ENCODE data around the gene DNAJC19. TPM values are rescaled to one million over a fixed set of nuclear protein-coding genes. Genes with fewer than 3 reads are reported as not detected.
A peak's percentile ranks its signal among the peaks of the same experiment; 100 is the strongest.

Gene DNAJC19
- total RNA-seq (2014; rRNA removed; shearing (Covaris generic)) (29.8 and 58.6 TPM in 2 replicates), total RNA-seq (2022) (59.7 and 64.3 TPM in 2 replicates), Bru-seq, nascent RNA (percentile 81 among the genes with signal in this experiment), BruChase-seq, experiment 1, labeled RNA remaining after a 6-hour chase (percentile 84 among the genes with signal in this experiment), BruChase-seq, experiment 2, labeled RNA remaining after a 2-hour chase (percentile 78 among the genes with signal in this experiment)
- long read RNA-seq, transcript DNAJC19-201 (6 exons, 1,454 nt): major isoform, 71 of 93 reads
- long read RNA-seq, partial matches to known transcripts: 2 of 93 reads
- long read RNA-seq, other reads (novel, unspliced or antisense): 11 of 93 reads

DNA sequence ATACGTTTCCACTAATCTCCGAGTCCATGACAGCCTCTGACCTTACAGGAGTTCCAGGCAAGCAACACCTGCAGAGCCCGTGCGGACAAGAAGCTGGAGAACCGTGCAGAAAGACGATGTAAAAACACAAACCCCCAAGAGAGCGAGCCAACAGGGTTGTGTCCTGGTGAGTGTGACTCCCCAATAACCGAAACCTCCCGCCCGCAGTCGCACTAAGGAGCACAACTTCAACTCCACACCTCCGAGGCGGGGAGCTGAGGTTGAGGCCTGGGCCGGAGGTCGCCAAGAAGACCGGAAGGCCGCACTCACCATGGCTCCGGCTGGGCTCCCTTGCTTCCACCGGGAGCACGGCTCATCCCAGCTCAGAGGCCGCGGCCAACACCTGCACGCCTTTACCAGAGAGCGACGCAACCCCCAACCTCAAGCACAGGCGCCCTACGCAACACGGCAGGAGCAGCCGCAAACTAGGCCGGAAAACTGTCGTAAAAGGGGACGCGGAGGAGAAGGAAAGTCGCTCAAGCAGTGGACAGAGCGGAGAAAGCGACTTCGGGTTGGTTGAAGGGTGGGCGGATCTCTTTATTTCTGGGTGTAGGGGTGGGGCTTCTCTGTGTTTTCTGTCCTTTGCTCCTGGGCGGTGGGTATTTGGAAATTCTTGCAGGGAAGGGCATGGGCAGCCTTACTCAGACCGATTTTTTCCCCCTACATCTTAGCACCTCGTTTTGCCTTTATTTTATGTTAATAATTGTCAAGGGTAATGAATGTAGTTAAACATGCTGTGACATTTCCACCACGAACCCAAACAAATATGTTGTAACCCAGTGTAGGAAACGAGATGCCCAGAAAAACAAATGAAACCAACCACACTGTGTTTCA lies at the start of gene DNAJC19:
DNAJC19 (minus strand) TSS at position 446 of the 873 bp plus-strand sequence; CDS start at position 312, 134 bp downstream.
- intact Hi-C loops (cut with micrococcal nuclease; ENCODE audit: unreplicated experiment): loop anchor here (1.0 to 5.0 kb wide), 2 partner anchors 77 to 387 kb away; partner anchors contain the start of genes FXR1 and TTC14
- H3K36me3 ChIP-seq (ENCODE audit: insufficient read depth, low read length): peaks cover 30% of the 10 kb centered on the region; the same call in 1 of the 2 replicates
- H4K20me1 ChIP-seq (ENCODE audit: insufficient read depth, low read length): no peaks in the 10 kb centered on the region
- POLR2A ChIA-PET: interaction anchor here (0.5 to 1.6 kb wide), 10 partner anchors 10 to 712 kb away, joined by 3 to 11 read pairs (median 6); partner anchors contain the start of gene FXR1
- peaks cover 15% of the 10 kb centered on the region for H3K79me2 ChIP-seq (ENCODE audit: insufficient read depth, low read depth, low read length)
- H3K9me3 ChIP-seq (ENCODE audit: low read length): no peaks in the 10 kb centered on the region
- peak within 1 kb of the TSS; percentile 34 for H3K27ac ChIP-seq (ENCODE audit: low read depth, low read length, poor library complexity, severe bottlenecking)
- TF ChIP-seq, protein P1, sequence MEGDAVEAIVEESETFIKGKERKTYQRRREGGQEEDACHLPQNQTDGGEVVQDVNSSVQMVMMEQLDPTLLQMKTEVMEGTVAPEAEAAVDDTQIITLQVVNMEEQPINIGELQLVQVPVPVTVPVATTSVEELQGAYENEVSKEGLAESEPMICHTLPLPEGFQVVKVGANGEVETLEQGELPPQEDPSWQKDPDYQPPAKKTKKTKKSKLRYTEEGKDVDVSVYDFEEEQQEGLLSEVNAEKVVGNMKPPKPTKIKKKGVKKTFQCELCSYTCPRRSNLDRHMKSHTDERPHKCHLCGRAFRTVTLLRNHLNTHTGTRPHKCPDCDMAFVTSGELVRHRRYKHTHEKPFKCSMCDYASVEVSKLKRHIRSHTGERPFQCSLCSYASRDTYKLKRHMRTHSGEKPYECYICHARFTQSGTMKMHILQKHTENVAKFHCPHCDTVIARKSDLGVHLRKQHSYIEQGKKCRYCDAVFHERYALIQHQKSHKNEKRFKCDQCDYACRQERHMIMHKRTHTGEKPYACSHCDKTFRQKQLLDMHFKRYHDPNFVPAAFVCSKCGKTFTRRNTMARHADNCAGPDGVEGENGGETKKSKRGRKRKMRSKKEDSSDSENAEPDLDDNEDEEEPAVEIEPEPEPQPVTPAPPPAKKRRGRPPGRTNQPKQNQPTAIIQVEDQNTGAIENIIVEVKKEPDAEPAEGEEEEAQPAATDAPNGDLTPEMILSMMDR (conservative IDR thresholded peaks at IDR 0.05; ENCODE audit: low read length): no peak
- no peak for TF ChIP-seq EZH2phosphoT487 (IDR thresholded peaks at IDR 0.05; ENCODE audit: borderline replicate concordance, low read depth, low read length)
- peaks cover 10% of the 10 kb centered on the region for H3K4me1 ChIP-seq (ENCODE audit: insufficient read depth, low read length, poor library complexity, severe bottlenecking)
- peak within 1 kb of the TSS; percentile 76 for H3K4me3 ChIP-seq (ENCODE audit: low read depth, low read length, poor library complexity, severe bottlenecking)
- no peaks in the 10 kb centered on the region for H3K9me2 ChIP-seq (ENCODE audit: insufficient read depth, low read length)
- peak within 1 kb of the TSS; percentile 83 for H3K4me2 ChIP-seq (ENCODE audit: low read length)
- peak within 1 kb of the TSS; percentile 82 for H2AFZ ChIP-seq (ENCODE audit: low read length)
- DNase-seq (ENCODE audit: low spot score): peak; percentile 96
- CTCF ChIA-PET (ENCODE audit: unreplicated experiment): interaction anchor here (0.9 kb wide), 1 partner anchor 77 kb away, joined by 3 read pairs; the partner anchor contains the start of gene FXR1
- TSS peak; percentile 68 for BruUV-seq (replicated peaks)

DNA sequence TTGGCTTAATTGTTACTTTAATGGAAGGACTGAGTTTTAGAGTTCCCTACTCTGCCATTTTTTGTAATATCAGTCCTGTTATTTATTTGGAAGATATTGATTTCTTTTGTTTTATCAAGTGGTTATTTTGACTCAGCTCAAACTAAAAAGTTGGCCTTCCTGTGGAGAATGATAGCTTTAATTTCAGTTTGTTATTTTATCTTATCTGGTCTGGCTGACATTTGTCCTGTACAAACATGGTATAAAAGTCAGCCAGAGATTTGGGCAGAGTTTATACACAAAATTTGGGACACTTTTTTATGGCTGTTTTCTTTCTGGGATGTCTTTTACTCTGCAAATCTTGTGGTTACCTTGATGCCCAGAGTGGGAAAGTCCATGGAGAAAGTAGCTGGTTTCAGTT lies 41.4 kb upstream of the DNAJC19 start:
- H3K36me3 ChIP-seq (ENCODE audit: insufficient read depth, low read length): no peaks in the 10 kb centered on the region
- no peak for DNase-seq (ENCODE audit: low spot score)
- H3K27ac ChIP-seq (ENCODE audit: low read depth, low read length, poor library complexity, severe bottlenecking): no peak overlapping the region
- H3K4me3 ChIP-seq (ENCODE audit: low read depth, low read length, poor library complexity, severe bottlenecking): no peak overlapping the region
- intact Hi-C loops (cut with micrococcal nuclease; ENCODE audit: unreplicated experiment): no loop called here
- no peaks in the 10 kb centered on the region for H3K9me2 ChIP-seq (ENCODE audit: insufficient read depth, low read length)
- no peaks in the 10 kb centered on the region for H3K9me3 ChIP-seq (ENCODE audit: low read length)
- POLR2A ChIA-PET: no interaction called here
- no peaks in the 10 kb centered on the region for H3K79me2 ChIP-seq (ENCODE audit: insufficient read depth, low read depth, low read length)
- no TSS peak for BruUV-seq (replicated peaks)
- CTCF ChIA-PET (ENCODE audit: unreplicated experiment): no interaction called here
- no peaks in the 10 kb centered on the region for H3K4me1 ChIP-seq (ENCODE audit: insufficient read depth, low read length, poor library complexity, severe bottlenecking)
- no peak overlapping the region for H2AFZ ChIP-seq (ENCODE audit: low read length)
- no peak for TF ChIP-seq EZH2phosphoT487 (IDR thresholded peaks at IDR 0.05; ENCODE audit: borderline replicate concordance, low read depth, low read length)
- TF ChIP-seq, protein P1 (conservative IDR thresholded peaks at IDR 0.05; ENCODE audit: low read length): no peak
- no peaks in the 10 kb centered on the region for H4K20me1 ChIP-seq (ENCODE audit: insufficient read depth, low read length)
- H3K4me2 ChIP-seq (ENCODE audit: low read length): no peak overlapping the region

Data from OCI-LY7 (cell line).